ENCODE measurements around the gene DOCK3.
"Not testable (repeated sequence)": the region's sequence is repeated elsewhere in the genome, so short reads cannot be mapped to it uniquely, and the experiment has no call there.

DOCK3 gene

GRCh38 chr3:51375571-51375970, 700.8 kb downstream of the DOCK3 start:
- DNase-seq: no peak

DNA sequence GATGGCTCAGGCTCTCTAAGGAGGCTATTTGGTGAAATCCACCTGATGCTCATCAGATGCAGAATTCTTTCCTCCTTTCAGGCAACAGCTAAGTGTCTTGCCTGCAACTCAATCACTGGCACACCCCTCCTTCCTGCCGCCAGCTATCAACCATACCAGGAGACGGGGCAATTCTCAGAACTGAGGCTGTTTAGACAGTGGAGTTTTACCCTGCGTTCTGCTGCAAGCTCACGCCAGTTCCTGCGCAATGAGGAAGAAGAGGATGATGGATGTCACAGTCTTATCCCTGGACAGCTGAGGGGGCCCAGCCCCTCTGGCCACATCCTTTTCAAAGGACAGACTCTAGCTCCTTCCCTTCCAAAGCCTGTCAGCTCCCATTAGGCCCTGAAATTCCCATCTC, 703.3 kb downstream of the DOCK3 start:
- no peak for DNase-seq

- DNase-seq: no peak
These were observed 704.0 kb downstream of the DOCK3 start for GRCh38 chr3:51378726-51379125.

GRCh38 chr3:51379301-51379700, 704.6 kb downstream of the DOCK3 start:
- DNase-seq: no peak

DNA sequence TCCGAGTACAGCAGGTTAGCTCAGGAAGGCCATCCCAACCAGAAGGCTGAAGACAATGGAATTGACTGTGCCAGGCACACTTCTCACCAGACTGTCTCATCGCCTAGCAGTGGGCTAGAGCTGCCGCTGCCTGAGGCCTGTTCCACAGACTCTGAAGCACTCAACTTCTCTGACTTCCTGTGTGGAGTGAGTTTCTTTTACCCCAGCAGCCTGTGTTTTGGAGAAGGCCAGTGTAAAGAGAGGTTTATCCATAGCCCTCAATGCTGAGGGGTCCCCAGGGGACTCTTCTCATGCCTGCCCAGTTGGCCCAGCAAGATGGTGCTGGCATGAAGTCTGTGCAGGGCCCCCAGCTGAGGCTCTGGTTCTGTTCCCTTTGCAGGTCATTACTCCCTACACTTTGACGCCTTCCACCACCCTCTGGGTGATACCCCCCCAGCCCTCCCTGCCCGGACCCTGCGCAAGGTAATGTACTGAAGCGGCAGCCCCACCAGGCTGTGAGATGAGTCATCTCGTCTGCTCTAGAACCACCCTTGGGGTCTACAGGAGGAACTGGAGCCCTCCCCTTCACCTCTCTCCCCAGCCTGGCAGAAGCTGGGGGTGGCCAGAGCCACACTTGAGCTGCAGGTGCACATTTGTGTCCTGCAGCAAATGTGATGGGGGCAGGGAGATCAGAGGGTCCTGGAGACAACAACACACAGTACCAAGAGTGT, 705.2 kb downstream of the DOCK3 start:
- DNase-seq: no peak

GRCh38 chr3:51380601-51381332, 706.0 kb downstream of the DOCK3 start:
- no peak for DNase-seq

- DNase-seq: no peak
These were observed 706.6 kb downstream of the DOCK3 start for GRCh38 chr3:51381333-51381705.

GRCh38 chr3:51382076-51382745, 707.5 kb downstream of the DOCK3 start:
- no peak for DNase-seq

- no peak for DNase-seq
These were observed 708.3 kb downstream of the DOCK3 start for GRCh38 chr3:51382947-51383578.

DNA sequence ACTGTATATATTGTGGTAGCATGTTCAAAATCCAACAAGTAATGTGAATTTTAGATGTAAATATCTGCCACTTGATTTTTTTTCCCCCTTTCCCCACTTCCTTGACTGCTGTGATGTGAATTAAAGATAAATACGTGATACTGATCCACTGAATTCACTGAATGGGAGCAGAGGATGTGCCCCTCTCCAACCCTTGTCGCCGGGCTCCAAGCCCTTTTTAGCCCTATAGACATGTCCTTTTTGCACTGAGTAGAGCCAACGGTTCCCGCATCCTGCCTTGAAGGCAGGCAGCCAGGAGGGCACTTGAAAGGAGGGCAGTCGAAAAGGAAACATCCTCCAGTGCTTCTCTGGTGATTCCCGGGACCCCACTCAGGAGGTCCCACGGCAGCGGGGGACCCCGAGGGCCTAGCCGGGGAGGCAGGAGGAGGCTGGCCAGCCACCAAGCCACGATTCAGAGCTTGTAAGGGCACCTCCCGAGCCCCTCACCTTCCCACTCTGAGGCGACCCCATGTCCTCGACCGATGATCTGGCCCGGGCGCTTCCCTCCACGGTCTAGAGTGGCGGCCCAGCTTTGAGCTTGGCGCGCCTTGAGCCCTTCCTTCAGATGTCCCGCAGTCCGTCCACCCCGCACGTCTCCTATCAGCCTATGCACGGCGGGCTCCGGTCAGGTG, 709.5 kb downstream of the DOCK3 start:
- DNase-seq: peak; percentile 10

- peak; percentile 98 for DNase-seq
These were observed 710.2 kb downstream of the DOCK3 start, which contains the start of gene MANF for GRCh38 chr3:51384726-51385473. Gene MANF, plus strand, starts transcription at chr3:51385291. Its CDS starts 52 bp downstream, at chr3:51385343.

- DNase-seq: no peak
These were observed 710.9 kb downstream of the DOCK3 start for GRCh38 chr3:51385621-51386091.

DNA sequence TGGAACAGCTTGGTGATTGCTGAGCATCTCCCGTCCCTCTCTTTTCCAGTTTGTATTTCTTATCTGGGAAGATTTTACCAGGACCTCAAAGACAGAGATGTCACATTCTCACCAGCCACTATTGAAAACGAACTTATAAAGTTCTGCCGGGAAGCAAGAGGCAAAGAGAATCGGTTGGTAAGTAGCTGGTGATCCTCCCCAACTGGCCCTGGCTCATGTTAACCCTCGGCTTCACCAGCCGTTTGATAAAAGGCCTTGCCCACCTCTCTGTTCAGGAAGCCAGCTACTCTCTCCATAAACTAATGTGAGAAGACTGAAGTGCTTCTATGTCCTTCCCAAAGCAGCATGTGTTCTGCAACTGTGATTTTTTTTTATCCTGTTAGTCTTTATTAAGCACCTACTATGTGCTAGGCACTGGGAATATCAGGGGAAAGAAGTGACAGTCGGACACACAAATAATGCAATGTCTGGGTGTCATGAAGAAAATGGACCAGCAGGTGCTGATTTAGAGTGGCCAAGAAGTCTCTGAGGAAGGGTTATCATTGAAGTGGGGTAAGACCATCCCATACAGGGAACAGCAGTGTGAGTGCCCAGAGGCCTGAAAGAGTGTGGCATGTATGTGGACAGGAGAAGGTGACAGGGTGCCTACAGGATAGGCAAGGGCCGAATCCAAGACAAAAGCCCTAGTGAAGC, 711.6 kb downstream of the DOCK3 start:
- no peak for DNase-seq

DNA sequence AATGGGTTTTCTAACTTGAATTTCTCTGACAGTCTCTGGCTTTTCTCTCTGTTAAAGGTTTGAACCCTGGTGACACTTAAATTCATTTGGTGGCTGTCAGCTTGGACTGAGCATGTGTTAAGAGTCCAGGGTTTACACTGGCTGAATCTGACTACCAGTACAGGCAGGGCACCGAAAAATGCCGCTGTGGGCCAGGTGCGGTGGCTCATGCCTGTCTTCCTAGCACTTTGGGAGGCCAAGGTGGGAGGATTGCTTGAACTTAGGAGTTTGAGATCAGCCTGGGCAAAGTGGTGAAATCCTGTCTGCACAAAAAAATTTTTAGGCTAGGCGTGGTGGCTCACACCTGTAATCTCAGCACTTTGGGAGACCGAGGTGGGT, 712.1 kb downstream of the DOCK3 start:
- DNase-seq: no peak

- DNase-seq: not testable (repeated sequence)
These were observed 712.6 kb downstream of the DOCK3 start for GRCh38 chr3:51387281-51387680.

GRCh38 chr3:51388286-51389029, 713.7 kb downstream of the DOCK3 start:
- peak; percentile 19 for DNase-seq

GRCh38 chr3:51389423-51390183, 714.9 kb downstream of the DOCK3 start:
- peak; percentile 53 for DNase-seq

GRCh38 chr3:51390246-51391074, 715.7 kb downstream of the DOCK3 start:
- DNase-seq: no peak
